ENCODE results near the gene C1QTNF5. TPM values are rescaled to one million over a fixed set of nuclear protein-coding genes. Genes with fewer than 3 reads are reported as not detected.

The C1QTNF5 gene
- total and polyA plus RNA-seq, 9 donors: 4.4 to 25.7 (median 10.8) TPM

DNA sequence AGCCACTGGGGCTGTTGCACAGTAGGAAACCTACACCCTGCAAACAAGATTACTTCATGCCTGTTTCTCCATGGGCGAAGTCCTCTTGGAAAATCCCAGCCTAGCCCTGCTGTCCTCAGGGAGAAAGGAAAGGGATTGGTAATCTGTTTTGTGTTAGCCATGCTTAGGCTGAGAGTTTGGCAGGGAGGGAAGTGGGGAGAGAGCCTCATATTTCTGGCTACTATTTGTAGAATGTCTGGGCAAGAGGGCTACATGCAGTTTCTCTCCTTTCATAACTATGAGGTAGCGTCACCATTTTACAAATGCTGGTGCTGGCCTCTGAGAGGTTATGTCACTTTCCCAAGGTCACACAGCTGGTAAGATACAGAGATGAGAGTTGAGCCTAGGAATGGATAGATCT lies 6.6 kb upstream of the C1QTNF5 start:
- H3K36me3 ChIP-seq: no peaks in the 10 kb centered on the region
- TF ChIP-seq POLR2A (IDR thresholded peaks at IDR 0.05) (no peak), EP300 (IDR thresholded peaks at IDR 0.05) (no peak)
- TF ChIP-seq, protein P1, sequence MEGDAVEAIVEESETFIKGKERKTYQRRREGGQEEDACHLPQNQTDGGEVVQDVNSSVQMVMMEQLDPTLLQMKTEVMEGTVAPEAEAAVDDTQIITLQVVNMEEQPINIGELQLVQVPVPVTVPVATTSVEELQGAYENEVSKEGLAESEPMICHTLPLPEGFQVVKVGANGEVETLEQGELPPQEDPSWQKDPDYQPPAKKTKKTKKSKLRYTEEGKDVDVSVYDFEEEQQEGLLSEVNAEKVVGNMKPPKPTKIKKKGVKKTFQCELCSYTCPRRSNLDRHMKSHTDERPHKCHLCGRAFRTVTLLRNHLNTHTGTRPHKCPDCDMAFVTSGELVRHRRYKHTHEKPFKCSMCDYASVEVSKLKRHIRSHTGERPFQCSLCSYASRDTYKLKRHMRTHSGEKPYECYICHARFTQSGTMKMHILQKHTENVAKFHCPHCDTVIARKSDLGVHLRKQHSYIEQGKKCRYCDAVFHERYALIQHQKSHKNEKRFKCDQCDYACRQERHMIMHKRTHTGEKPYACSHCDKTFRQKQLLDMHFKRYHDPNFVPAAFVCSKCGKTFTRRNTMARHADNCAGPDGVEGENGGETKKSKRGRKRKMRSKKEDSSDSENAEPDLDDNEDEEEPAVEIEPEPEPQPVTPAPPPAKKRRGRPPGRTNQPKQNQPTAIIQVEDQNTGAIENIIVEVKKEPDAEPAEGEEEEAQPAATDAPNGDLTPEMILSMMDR (IDR thresholded peaks at IDR 0.05): no peak
- 69 to 79% (median 72%) methylated on average over 2 of the region's 2 CpGs for WGBS, 3 donors
- H3K27ac ChIP-seq: no peak overlapping the region
- H3K4me1 ChIP-seq (ENCODE audit: insufficient read depth): peaks cover 1% of the 10 kb centered on the region
- H3K4me3 ChIP-seq: no peak overlapping the region
- no peaks in the 10 kb centered on the region for H3K27me3 ChIP-seq
- H3K9me3 ChIP-seq: no peaks in the 10 kb centered on the region
- DNase-seq: no peak
- intact Hi-C loops (cut with DNase I): no loop called here

DNA sequence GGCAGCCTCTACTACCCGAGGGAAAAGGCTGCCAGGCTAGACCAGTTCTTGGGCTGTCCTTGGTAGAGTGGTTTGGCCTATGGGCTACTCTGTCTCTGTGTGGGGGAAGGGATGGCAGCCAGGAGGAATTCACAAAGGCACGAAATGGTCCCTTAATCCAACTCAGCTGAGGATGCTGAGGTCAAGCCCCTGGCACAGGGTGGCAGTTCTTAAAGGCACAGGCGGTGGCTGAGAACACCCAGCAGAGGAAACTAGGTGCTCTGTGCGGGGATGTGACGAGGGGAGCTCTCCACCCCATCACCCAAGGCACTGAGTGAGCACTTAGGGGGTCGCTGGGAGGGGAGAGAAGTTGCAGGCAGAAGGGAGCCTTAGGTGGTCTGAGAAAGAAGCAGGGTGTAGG lies 5.9 kb upstream of the C1QTNF5 start, which contains the start of gene MFRP:
MFRP (minus strand) TSS at position 101 of the 400 bp plus-strand sequence. CDS start 192 bp downstream, outside the sequence.
- H3K36me3 ChIP-seq: no peaks in the 10 kb centered on the region
- H3K27ac ChIP-seq: no peak within 1 kb of the TSS
- H3K4me1 ChIP-seq (ENCODE audit: insufficient read depth): peaks cover 1% of the 10 kb centered on the region
- intact Hi-C loops (cut with DNase I): no loop called here
- TF ChIP-seq, protein P1 (IDR thresholded peaks at IDR 0.05): no peak
- no peak for TF ChIP-seq POLR2A (IDR thresholded peaks at IDR 0.05)
- no peaks in the 10 kb centered on the region for H3K9me3 ChIP-seq
- 50 to 57% (median 51%) methylated on average over 6 of the region's 6 CpGs for WGBS, 3 donors
- no peak within 1 kb of the TSS for H3K4me3 ChIP-seq
- DNase-seq: no peak
- no peaks in the 10 kb centered on the region for H3K27me3 ChIP-seq

DNA sequence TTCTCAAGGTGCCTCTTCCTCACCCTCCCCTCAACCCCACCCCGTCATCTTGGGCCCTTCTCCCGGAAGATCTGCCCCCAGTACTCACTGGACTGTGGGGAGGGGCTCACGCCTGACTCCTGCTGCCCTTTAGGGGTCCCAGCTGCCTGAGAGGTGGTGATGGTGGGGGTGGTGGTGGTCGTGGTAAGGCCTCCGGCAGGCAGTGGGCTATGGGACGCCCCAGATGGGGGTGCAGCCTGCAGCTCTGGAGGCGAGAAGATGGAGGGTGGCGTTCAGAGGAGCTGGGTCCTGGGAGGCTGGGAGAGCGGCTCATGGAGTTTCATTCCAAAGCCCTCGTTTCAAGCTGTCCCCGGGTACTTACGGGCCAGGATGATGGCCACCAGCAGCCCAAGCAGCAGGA lies 5.0 kb upstream of the C1QTNF5 start:
- Histone ChIP-seq H3K27me3 (no peaks in the 10 kb centered on the region), H3K27ac (no peak overlapping the region), H3K9me3 (no peaks in the 10 kb centered on the region), H3K4me3 (no peak overlapping the region), H3K4me1 (ENCODE audit: insufficient read depth) (no peaks in the 10 kb centered on the region), H3K36me3 (no peaks in the 10 kb centered on the region)
- 79 to 86% (median 81%) methylated on average over 12 of the region's 12 CpGs for WGBS, 3 donors
- no peak for DNase-seq
- intact Hi-C loops (cut with DNase I): no loop called here
- TF ChIP-seq EP300 (IDR thresholded peaks at IDR 0.05) (no peak), POLR2A (IDR thresholded peaks at IDR 0.05) (no peak)
- TF ChIP-seq, protein P1 (IDR thresholded peaks at IDR 0.05): no peak

DNA sequence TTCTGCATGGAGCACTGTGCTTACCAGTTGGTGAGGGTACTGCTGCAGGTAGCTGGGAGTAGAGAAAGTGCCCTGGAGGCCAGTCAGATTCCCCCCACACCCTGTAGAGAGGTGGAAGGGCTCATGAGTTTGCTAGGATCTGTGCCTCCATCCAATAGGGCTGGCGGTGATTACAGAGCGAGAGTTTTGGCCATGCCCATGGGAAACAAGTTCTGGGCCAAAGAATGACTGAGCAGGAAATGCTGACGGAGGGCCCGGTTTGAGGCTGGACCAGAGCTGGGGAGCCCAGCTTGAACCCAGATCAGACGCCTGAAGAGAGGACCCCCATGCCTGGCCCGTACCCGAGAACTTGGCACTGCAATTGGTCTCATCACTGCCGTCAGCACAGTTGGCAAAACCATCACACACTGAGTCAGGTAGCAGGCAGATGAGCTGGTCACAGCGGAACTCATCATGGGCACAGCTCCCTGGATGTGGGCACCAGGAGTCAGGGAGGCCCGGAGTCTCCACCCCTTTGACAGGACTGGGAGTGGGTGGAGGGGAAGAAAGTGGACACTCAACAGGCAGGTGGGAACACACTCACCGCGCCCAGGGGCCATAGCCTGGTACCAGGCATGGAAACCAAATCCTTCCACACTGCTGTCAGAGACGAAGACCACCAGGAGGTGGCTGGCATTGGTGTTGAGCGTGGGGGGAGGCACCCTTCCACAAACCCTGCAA lies 3.8 kb upstream of the C1QTNF5 start:
- Histone ChIP-seq H3K27me3 (no peaks in the 10 kb centered on the region), H3K27ac (no peak overlapping the region), H3K36me3 (no peaks in the 10 kb centered on the region), H3K4me3 (no peak overlapping the region), H3K9me3 (no peaks in the 10 kb centered on the region), H3K4me1 (ENCODE audit: insufficient read depth) (peaks cover under 1% of the 10 kb centered on the region)
- WGBS, 3 donors: 73 to 82% (median 76%) methylated on average over 13 to 14 of the region's 14 CpGs
- no peak for DNase-seq
- TF ChIP-seq, protein P1 (IDR thresholded peaks at IDR 0.05): no peak
- intact Hi-C loops (cut with DNase I): no loop called here
